Hematopoietic multipotent progenitor cell treated with erythropoietin and hydrocortisone succinate and interleukin-3 and kit ligand, for 17 days (in vitro differentiated cells): ENCODE data around the gene MN1.

Source experiments
- DNase-seq: peaks from one replicate; pipeline ENCODE4 v3.0.0-alpha.2; 2015; ENCODE audit warnings: low spot score

The MN1 gene

DNA sequence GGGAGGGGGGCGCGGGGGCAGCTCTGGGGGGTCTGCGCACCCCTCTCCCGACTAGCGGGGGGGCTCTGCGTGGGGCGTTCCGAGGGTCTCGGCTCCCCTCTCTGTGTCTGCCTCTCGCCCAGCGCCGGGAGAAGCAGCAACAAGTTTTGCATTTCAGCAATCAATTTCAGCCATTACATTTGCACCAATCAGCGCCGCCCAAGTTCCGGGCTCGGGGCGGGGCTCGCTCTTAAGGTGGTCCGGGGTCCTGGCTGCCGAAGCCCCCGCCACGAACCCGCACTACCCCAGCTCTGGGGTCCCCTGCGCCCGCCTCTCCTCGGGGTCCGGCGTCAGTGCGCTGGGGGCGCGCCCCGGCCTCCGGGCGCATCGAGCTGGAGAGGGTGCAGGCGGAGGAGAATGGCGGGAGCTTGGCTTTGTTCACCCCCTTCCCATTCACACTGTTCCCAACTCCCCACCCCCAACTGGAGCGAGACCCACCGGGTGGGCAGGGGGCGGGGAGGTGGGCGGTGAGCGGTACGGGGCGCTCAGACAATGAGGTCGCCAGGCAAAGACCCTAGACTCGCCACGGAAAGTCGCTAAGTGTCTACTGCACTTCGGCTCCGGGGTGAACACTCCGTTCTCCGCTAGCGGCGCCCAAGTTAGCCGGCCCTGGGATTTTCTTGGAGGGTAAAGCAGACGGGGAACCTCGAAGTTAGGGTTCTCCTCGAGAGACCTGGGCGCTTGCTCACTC lies at the start of gene MN1:
MN1 (minus strand) TSS at position 141 of the 730 bp plus-strand sequence. CDS start 1,213 bp downstream, outside the sequence.
- no peak for DNase-seq

DNA sequence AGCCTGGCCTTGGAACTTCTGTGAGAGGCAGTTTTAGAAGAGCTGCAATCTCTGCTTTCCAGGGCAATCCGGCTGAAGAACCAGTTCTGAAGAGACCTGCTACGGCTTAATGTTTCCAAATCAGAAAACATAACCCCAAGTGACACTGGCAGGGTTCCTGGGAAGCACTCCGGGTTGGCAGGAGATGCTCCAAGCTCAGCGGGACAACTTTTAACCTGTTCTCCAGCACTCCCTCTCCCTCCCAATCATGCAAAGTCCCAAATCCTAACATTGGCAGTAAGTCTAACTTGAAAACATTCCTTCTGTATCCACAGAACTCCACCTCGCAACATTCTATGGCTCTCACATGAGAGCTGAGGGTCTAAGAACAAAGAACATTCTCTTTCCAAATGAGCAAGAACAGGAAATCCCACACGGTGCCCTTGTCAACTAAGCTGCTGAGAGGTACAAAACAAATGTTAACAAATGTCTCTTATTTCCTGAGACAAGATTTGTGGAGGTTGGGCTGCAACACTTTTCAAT lies 48.5 kb upstream of the MN1 start:
- no peak for DNase-seq

DNA sequence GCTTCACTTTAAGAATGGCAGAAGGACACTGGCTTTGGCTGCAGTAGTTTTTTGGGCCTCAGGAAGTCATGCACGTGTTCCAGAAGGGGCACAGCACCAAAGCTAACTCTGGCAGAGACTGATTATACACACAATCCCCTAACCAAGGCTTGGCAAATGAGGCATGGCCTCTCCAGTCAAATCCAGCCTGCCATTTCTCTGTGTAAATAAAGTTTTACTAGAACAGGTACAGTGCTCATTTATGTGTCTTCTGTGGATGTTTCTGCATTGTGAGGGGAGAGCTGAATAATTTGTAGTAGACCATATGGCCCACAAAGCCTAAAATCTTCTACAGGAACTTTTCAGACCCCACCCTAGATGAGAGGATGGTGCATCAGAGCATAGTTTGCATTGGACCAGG lies 46.4 kb upstream of the MN1 start:
- no peak for DNase-seq

DNA sequence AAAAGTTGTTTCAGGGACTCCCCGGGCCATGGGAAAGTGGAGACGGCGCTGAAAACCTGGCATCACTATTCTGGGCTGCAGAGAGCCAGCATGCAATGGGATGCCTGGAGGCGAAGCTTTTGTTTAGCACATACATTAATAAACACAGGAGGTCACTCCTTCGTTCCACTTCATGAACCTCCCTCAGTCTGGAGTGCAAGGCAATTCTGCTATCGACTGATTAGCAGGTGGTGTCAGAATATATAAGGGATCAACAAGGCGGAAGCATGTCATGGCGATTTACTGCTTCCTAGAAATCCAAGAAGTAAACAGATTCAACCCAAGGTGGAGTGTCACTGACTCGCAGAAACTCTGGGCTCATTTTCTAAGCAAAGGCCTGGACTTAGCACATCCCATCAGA lies 45.4 kb upstream of the MN1 start:
- DNase-seq: no peak

DNA sequence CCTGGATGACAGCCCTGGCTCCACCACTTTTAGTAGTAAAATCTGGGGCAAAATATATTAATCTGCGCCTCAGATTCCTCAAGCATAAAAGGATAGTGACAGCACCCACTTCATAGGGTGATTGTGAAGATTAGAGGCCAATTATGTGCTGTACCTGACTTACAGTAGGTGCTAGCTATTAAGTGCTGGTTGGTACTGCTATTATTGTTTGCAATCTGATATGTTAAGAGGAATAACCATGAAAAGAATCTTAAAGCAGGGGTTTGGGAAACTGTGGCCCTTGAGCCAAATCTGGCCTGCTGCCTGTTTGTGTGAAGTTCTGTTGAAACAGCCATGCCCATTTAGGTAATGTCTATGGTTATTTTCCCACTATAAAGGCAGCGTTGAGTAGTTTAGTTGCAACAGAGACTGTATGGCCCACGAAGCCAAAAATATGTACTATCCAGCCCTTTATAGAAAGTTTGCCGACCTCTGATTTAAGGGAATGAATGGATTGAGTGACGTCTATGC lies 44.7 kb upstream of the MN1 start:
- DNase-seq: no peak

DNA sequence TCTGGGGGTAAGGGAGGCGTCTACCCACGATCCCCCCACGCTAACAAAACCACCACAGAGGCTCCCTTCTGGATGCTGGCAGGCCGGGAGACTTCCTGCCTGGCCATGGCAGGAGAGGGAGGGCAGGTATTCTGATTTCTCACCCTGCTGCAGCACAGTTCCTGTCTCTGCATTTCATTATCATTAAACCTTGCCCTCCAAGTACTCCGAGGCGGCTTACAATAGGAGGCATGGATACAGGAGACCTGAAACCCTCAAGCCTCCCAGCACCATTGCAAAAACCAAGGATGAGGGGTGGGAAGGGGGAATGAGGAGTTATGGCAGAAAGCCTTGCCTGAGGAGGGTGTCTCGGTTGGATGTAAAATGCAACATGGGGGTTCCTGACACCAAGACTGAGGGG lies 44.1 kb upstream of the MN1 start:
- DNase-seq: no peak

DNA sequence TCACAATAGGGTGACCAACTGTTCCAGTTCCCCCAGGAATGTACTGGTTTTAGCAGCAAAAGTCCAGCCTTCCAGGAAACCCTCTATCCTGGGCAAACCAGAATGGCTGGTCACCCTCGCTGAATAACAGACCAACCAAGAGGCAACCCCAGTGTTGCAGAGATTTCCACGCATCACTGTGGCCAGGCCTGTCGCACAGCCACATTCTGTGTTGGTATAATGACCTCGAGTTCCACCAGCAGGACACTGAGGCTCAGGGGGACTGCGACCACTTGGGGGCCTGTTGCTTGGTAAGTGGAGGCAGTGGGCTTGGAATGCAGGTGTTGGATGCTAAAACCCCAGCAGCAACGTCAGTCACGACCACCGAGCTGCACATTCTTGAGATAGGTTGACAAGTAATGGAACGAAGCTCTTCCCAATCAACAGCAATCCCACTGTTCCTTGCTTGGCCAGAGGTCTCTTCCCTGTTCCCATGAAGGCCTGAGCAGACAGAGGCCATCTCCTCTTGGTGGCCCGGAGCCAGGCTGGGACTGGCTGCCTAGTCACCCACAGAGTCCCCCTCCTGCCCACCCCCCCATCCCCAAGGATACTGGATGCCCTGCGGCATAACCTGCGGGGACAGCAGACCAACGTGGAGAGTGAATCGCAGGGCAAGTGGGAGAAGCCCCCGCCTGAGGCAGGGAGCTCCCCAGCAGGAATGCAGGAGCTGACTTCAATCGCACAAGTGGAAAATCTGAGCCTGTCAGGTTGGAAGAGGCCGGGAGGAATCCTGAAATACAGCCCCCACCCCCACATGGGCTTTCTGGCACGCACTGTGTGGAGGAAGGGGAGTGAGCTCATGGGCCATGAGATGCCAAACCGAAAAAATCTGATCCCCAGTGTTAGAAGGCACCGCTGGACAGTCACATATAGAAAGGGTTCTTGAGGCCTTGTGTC lies 43.4 kb upstream of the MN1 start:
- no peak for DNase-seq

DNA sequence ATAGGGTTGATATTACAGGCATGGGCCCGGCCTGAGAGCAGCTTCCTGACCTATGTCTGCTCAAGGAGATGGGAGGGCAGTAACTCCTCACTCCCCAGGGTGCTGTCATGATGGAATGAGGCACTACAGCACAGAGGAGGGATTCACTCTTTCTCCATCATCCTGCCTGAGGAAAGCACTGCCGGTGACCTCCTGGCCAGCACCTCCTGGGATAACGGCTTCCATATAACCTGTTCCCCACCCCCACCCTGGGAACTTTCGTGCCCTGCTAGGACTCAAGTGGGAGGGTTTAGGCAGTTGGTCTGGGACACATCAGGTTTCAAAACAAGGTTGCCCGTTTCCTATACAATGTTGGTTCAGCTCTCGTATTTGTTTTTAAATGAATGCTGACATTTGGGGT lies 42.7 kb upstream of the MN1 start:
- no peak for DNase-seq

DNA sequence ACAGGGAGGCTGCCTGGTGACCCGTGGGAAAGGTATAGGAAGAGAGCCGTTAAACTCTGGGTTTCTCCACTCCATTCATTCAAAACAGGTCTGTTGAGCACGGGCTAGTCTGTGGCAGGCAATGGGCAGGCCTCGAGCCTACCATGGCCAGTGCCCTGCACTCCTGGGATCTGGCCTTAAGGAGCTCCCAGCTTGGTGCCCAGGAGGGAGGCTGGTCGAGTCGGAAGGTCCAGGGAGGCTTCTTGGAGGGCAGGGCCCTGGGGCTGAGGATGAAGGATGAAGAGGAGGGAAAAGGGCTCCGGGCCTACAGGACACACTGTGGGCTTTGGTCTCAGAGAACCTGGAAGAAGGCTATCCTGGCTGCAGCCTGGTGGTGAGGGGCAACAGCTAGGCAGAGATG lies 41.9 kb upstream of the MN1 start:
- DNase-seq: no peak

DNA sequence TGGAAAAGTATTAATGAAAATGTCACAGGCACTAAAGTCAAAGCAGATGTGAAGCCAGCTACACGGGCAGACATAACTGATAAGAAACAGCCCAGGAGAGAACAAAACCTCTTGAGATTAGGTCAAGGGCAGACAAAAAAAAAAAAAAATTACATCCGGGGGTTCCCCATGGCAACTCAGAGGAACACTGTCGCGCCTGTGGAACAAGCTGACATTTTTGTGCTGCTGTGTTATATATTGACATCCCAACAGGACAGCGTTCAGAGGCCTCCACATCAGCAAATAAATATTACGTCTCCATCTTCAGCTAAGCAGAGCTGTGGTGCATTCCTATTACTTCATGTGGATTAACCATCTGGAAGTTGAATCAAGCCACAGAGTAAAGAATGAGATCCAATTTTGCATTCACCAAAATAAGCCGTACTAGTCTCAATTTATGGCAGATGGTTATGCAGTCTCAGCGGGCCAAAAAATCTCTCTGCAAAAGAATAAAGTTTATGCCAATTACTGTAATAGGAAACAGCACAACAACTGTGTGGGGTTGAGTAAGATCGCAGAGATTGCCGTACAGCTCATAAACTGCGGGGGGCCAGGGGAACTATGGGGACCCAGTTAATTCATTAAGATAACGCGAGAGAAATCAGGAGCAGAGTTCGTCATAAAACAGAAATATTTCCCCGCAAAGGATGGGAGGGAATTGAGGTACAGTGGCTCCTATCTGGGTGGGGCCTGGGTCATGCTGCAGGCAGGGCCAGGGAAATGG lies 41.3 kb upstream of the MN1 start:
- DNase-seq: no peak

DNA sequence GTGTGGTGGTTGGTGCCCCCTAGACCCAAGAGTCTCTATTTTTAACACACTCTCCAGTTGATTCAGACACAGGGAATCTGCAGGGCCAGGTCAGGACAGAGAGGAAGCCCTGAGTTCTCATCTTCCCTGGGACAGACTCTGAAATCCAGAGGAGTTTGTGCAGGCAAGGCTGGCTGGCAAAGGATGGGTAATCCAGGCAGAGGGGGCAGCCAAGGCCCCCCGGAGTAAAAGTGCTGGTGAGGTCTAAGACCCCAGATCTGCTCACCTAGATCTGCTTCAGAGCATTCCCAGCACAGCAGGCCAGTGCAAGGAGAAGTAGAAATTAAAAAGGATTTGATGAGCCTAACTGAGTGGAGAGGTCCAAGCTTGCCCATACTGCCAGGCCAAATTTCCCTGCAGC lies 40.6 kb upstream of the MN1 start:
- no peak for DNase-seq

DNA sequence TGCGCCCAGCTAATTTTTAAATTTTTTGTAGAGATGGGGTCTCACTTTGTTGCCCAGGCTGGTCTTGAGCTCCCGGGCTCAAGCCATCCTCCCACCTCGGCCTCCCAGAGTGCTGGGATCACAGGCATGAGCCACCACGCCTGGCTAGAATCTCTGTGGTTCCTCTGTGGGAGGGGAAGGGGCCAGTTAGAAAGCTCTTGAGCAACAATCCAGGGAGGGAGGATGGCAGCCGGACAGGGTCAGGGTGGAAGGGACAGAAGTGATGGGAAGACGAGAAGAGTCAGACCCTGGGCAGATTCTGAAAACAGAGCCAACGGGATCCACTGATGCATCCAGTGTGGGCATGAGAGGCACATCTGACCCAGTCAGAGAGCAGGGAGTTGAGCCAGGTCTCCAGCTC lies 38.9 kb upstream of the MN1 start:
- no peak for DNase-seq

DNA sequence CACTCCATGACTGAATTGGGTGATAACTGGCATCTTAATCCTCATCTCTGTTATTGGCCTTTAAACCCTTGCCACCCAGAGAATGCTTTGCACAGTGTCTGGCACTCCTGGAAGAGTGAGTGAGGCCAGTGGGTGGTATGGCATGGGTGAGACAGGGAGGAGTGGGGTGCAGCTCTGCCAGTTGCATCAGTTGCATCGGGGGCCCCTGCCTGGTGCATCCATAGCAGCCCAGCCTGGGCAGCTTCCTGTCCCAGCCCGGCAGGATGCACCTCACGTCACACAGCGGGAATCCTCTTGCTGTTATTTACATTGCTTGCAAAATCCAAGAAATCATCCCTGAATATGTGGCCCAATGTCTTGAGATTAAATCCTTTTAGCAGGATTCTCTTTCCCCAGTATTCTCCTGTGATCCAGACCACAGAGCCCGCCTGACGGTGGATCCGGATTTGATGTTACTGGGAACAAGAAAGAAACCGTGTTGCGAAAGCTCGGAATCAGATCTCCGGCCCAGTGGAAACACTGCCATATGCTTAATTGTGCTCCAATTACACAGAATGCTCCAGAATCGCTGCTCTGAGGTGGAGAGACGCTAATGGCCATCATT lies 37.6 kb upstream of the MN1 start:
- no peak for DNase-seq

DNA sequence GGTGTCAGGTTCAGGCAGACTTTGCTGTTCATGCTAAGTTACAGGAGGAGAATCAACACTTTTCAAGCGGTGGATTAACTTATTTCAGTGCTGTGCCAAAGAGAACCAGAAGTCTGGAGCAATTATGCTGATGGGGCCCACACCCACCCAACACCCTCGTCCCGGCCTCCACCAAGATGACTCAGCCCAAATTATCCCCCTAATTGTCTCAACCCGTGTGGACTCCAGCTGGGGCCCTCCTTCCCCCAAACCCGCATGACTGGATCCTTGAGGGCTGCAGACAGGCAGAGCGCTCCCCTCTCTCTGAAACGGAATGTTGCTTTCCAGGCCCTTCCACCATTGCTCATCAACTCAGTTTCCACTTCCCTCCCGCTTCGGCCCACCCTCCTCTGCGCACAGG lies 34.6 kb upstream of the MN1 start:
- DNase-seq: no peak

DNA sequence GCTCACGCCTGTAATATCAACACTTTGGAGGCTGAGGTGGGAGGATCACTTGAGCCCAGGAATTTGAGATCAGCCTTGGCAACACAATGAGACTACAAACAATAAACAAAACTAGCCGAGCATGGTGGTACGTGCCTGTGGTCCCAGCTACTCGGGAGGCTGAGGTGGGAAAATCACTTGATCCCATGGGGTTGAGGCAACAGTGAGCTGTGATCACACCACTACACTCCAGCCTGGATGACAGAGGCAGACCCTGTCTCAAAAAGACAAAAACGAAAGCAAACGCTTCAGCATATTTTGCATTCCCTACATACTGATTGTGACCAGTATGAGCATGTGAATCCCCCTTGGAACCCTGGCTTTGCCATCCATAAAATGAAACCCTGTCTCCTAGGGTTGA lies 33.9 kb upstream of the MN1 start:
- DNase-seq: no peak

DNA sequence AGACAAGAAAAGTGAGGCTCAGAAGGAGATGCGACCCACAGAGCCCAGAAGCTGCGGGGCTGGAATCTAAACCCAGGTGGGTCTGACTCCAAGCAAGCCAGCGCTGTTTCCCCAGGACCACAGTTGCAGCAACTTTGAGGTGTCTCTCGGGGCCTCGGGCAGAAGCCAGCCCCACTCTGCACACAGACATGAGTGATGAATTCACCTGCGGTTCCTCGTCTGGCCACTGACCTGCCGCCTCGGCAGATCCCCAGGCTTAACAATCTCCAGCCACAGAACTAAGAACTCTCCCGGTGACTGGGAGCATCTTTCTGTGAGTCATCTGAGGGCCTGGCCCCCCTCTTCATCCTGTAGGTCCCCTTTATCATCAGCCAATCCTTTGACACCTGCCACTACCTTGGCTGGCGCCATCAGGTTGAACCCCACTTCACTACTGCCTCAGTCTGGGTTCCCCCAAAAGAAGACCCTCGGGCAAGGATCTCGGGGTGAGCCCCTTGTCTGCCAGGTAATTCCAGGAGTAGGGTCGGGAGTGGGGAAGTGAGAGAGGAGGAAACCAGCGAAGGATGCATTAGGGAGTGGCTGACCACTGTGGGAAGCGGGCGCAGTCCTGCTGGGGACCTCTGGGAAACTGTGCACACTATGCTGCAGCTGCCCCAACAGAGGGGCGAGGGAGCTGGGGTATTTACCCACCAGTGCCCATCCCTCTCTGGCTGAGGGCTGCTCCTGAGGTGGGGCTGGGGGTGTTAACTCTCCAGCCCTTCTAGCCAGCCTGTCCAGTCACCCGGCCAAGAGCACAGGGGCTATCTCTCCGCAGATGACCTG lies 33.0 kb upstream of the MN1 start:
- DNase-seq: no peak

DNA sequence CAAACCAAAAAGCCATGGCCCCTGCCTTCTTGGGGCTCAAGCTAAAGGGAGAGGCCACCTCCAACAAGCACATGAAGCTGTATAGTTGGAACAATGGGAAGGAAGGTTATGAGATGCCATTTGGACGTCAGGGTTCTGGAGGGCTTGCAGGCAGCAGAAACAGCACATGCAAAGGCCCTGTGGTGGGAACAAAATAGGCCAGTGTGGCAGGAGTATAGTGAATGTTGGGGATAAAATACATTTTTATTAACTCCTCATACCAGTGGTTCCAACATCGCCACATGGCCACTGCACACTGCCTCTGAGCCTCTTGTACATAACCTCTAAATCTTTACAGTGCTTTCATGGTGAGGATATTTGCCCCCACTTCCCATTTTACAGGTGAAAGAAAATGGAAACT lies 32.2 kb upstream of the MN1 start:
- DNase-seq: no peak

DNA sequence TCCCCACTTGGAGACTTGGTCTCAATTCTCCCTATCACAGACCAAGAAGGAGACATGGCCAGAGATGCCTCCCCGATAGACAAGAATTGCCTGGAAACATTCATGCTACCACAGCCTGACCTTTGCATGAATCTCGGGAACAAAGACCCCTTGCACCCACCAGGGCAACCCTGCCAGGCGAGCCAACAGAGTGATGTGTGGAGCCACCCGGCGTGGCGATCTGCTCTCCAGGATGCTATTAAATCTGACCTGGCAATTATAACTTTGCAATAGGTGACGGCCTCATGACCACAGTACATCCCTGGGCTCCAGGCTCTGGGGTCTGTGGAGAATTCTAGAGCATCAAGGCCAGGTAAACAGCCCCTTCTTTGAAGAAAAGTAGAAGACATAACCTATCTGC lies 31.1 kb upstream of the MN1 start:
- no peak for DNase-seq

DNA sequence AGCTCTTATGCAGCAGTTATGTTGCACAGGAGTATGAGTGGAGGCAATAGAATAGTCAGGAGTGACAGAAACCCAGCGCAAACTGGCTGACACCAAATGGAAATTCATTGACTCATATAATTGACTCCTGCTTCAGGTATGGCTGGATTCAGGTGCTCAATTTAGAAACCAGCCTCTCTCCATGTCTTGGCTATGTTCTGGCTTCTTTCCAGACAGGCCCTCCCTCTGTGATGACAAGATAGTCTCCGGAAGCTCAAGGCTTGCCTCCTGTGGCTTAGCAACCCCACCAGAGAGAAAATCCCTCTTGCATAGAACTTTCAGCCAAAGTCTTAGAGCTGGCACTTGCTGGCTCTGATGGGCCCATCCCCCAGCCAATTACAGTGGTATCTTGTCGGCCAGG lies 28.1 kb upstream of the MN1 start:
- DNase-seq: no peak

DNA sequence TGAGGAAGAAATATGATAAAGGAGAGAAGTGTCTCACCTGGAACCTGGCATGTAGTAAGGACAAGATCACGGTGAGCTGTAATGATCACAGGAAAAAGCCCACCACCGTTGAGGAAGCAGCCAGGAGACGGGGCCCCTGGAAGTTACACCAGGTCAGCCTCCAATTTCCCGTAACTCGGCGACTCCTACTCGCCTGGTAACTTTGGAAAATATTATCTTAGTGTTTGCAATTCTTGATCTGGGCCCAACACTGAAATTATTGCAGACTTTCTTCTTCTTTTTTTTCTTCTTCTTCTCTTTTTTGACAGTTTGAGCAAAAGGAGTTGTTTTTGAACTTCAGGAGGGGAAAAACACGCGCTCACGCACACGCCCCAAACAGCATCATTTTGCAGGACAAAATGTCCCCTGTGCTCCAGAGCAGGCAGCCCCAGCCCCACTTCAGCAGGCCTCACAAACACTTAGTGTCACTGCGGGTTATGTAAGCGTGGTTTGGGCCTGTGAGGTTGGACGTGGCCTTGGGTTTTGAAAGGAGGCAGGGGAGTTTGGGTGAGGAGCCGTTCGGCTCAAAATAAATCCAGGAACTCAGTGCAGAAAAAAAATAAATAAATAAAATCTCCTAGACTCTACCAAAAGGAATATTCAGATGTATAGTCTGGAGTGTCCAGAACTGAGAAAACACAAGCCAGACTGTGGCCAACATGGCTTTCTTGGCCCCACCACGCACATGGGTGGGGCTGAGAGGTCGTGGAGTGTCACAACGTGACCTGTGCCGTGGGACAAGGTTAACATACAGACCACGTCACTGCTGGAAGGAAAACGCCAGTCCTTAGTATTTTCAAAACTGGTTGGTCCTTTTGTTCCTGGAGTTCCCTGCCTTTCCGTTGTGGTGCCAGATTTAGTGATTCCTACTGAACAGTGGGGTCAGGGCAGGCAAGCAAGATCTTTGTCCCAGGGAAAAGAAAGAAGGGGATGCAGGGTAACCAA lies 26.3 kb upstream of the MN1 start:
- DNase-seq: no peak
